HCT116 (cell line): ENCODE measurements around the gene CGGBP1. TPM values are rescaled to one million over a fixed set of nuclear protein-coding genes. Genes with fewer than 3 reads are reported as not detected.

Experiments
- ATAC-seq: fragments of 200-7000 bp; cut with Tn5 transposase; 2 replicates; pipeline ENCODE4 v1.9.1; 2020; ENCODE audit warnings: mild to moderate bottlenecking, moderate library complexity
- BruUV-seq: library from RNA; stranded (reverse); fragments of 400-500 nt; replicated peaks from 2 replicates; lab custom pipeline; 2021; lab: Mats Ljungman, UMichigan
- CTCF ChIA-PET: fragments of 300-600 bp; sonication (Branson Sonifier 250); formaldehyde crosslinking; loops from one replicate; lab custom pipeline; 2021; ENCODE audit warnings: antibody characterized with exemption; lab: Charles Lee
- POLR2A ChIA-PET: fragments of 300-600, 350-600 bp; sonication (Branson Sonifier 250); formaldehyde crosslinking; loops from one replicate; lab custom pipeline; 2021; ENCODE audit warnings: antibody characterized with exemption; lab: Charles Lee
- RAD21 ChIA-PET, 2 experiments: fragments of 300-600 bp; sonication (Branson Sonifier 250); formaldehyde crosslinking; loops; one replicate each; lab custom pipeline; 2023; ENCODE audit warnings: low total read pairs in 2 of 2; ENCODE audit not compliant: uncharacterized antibody in 2 of 2, unreplicated experiment in 2 of 2, low non-redundant PET in 1 of 2; lab: Charles Lee
- DNase-seq: peaks from one replicate; pipeline ENCODE4 v3.0.0-alpha.2; 2010; ENCODE audit warnings: low read depth, low spot score
- H2AFZ ChIP-seq: fragments of 200-600 bp; shearing (Covaris generic), sonication (generic); 2 replicates; pipeline ENCODE4 v1.6.1; 2017; ENCODE audit warnings: low read depth, mixed run types, mixed read lengths, antibody characterized with exemption, low read length; ENCODE audit not compliant: poor library complexity, severe bottlenecking
- H3K27ac ChIP-seq: 2 replicates; pipeline ENCODE4 v1.5.1; 2012; ENCODE audit warnings: low read depth, low read length
- H3K27me3 ChIP-seq: fragments of 200-600 bp; sonication (generic); 2 replicates; pipeline ENCODE4 v1.6.1; 2016; ENCODE audit warnings: mixed run types, low read length, mixed read lengths; ENCODE audit not compliant: insufficient read depth
- H3K36me3 ChIP-seq, 2 experiments: fragments of 200-500 bp in 1 of 2; fragments of 200-600 bp in 1 of 2; sonication (Bioruptor generic) in 1 of 2; sonication (generic) in 1 of 2; 2 replicates each; pipeline versions ENCODE4 v1.5.1 to v1.6.1; 2014 to 2016; ENCODE audit warnings: low read length in 2 of 2, inconsistent platforms in 1 of 2, mixed read lengths in 1 of 2, mixed run types in 1 of 2; ENCODE audit not compliant: insufficient read depth in 2 of 2, control insufficient read depth in 1 of 2
- H3K4me1 ChIP-seq, 2 experiments: fragments of 200-600 bp in 1 of 2; sonication (generic) in 1 of 2; 2 replicates each; pipeline versions ENCODE4 v1.5.1 to v1.6.1; 2012 to 2017; ENCODE audit warnings: low read length in 2 of 2, inconsistent platforms in 1 of 2, mild to moderate bottlenecking in 1 of 2, mixed read lengths in 1 of 2, mixed run types in 1 of 2, moderate library complexity in 1 of 2; ENCODE audit not compliant: insufficient read depth in 2 of 2, control insufficient read depth in 1 of 2
- H3K4me2 ChIP-seq: fragments of 200-600 bp; sonication (generic); 2 replicates; pipeline ENCODE4 v1.6.1; 2017; ENCODE audit warnings: mixed run types, low read length, mixed read lengths
- H3K4me3 ChIP-seq, 2 experiments: fragments of 200-600 bp in 1 of 2; sonication (generic) in 1 of 2; replicated peaks in 1 of 2; 2 replicates each; pipeline ENCODE4 v1.5.1; 2011 to 2016; ENCODE audit warnings: low read length in 2 of 2, control low read depth in 1 of 2, low read depth in 1 of 2, mild to moderate bottlenecking in 1 of 2, mixed read lengths in 1 of 2, mixed run types in 1 of 2
- H3K79me2 ChIP-seq: fragments of 200-600 bp; sonication (generic); 2 replicates; pipeline ENCODE4 v1.6.1; 2017; ENCODE audit warnings: mild to moderate bottlenecking, mixed run types, low read length, moderate library complexity, mixed read lengths; ENCODE audit not compliant: insufficient read depth
- H3K9ac ChIP-seq: fragments of 200-600 bp; sonication (generic); 2 replicates; pipeline ENCODE4 v1.6.1; 2016; ENCODE audit warnings: low read length, mixed read lengths
- H3K9me2 ChIP-seq: fragments of 200-600 bp; sonication (generic), shearing (Covaris generic); 2 replicates; pipeline ENCODE4 v1.6.1; 2017; ENCODE audit warnings: mixed run types, mild to moderate bottlenecking, moderate library complexity; ENCODE audit not compliant: insufficient read depth
- H3K9me3 ChIP-seq, 2 experiments: fragments of 200-500 bp in 1 of 2; fragments of 200-600 bp in 1 of 2; sonication (Bioruptor generic) in 1 of 2; sonication (generic) in 1 of 2; 2 replicates each; pipeline ENCODE4 v1.6.1; 2014 to 2017; ENCODE audit warnings: low read length in 2 of 2, mixed read lengths in 2 of 2, inconsistent platforms in 1 of 2, low read depth in 1 of 2, mild to moderate bottlenecking in 1 of 2, mixed run types in 1 of 2, moderate library complexity in 1 of 2; ENCODE audit not compliant: control insufficient read depth in 1 of 2, insufficient read depth in 1 of 2
- H4K20me1 ChIP-seq: fragments of 200-600 bp; sonication (generic), shearing (Covaris generic); 2 replicates; pipeline ENCODE4 v1.6.1; 2017; ENCODE audit warnings: mixed run types, mild to moderate bottlenecking, moderate library complexity; ENCODE audit not compliant: insufficient read depth
- ATF3 ChIP-seq: IDR thresholded peaks from 2 replicates; pipeline ENCODE4 v1.6.1; 2012
- CBX3 ChIP-seq: IDR thresholded peaks from 2 replicates; pipeline ENCODE4 v1.6.1; 2012; ENCODE audit warnings: low read depth
- CTCF ChIP-seq, 3 experiments: fragments of 200-600 bp in 1 of 3; sonication (generic) in 1 of 3; IDR thresholded peaks in 2 of 3; conservative IDR thresholded peaks in 1 of 3; 2 replicates each; pipeline ENCODE4 v1.5.1; 2012 to 2017; ENCODE audit warnings: low read depth in 2 of 3, low read length in 2 of 3, antibody characterized with exemption in 1 of 3, borderline replicate concordance in 1 of 3, control low read depth in 1 of 3, mild to moderate bottlenecking in 1 of 3, mixed read lengths in 1 of 3, mixed run types in 1 of 3, moderate library complexity in 1 of 3; ENCODE audit not compliant: insufficient read depth in 1 of 3
- EGR1 ChIP-seq: IDR thresholded peaks from 2 replicates; pipeline ENCODE4 v1.6.1; 2012; ENCODE audit warnings: low read depth
- ELF1 ChIP-seq: IDR thresholded peaks from 2 replicates; pipeline ENCODE4 v1.6.1; 2012; ENCODE audit warnings: low read depth, borderline replicate concordance
- EZH2 ChIP-seq: fragments of 200-600 bp; sonication (generic); IDR thresholded peaks from 2 replicates; pipeline ENCODE4 v1.6.1; 2017; ENCODE audit warnings: antibody characterized with exemption, mixed run types
- FOSL1 ChIP-seq: IDR thresholded peaks from 2 replicates; pipeline ENCODE4 v1.6.1; 2012; ENCODE audit warnings: low read depth
- JUND ChIP-seq: IDR thresholded peaks from 2 replicates; pipeline ENCODE4 v1.6.1; 2012
- MAX ChIP-seq: IDR thresholded peaks from 2 replicates; pipeline ENCODE4 v1.6.1; 2012
- POLR2AphosphoS5 ChIP-seq: IDR thresholded peaks from 2 replicates; pipeline ENCODE4 v1.6.1; 2011; ENCODE audit warnings: mild to moderate bottlenecking, low read depth, low read length, moderate library complexity
- RAD21 ChIP-seq: IDR thresholded peaks from 2 replicates; pipeline ENCODE4 v1.6.1; 2012; ENCODE audit warnings: low read depth, mild to moderate bottlenecking
- REST ChIP-seq: IDR thresholded peaks from 2 replicates; pipeline ENCODE4 v1.6.1; 2012; ENCODE audit warnings: low read depth
- SIN3A ChIP-seq: IDR thresholded peaks from 2 replicates; pipeline ENCODE4 v1.6.1; 2012; ENCODE audit warnings: low read depth
- SP1 ChIP-seq: IDR thresholded peaks from 2 replicates; pipeline ENCODE4 v1.6.1; 2012; ENCODE audit warnings: low read depth
- TCF7L2 ChIP-seq: IDR thresholded peaks from 2 replicates; pipeline ENCODE4 v1.7.0; 2011; ENCODE audit warnings: borderline replicate concordance, inconsistent platforms; ENCODE audit not compliant: insufficient read depth, insufficient read length; ENCODE audit errors: extremely low read depth
- YY1 ChIP-seq: IDR thresholded peaks from 2 replicates; pipeline ENCODE4 v1.6.1; 2011; ENCODE audit warnings: low read length, low read depth, moderate library complexity, mild to moderate bottlenecking; ENCODE audit not compliant: insufficient replicate concordance; ENCODE audit errors: extremely low read depth
- ZBTB33 ChIP-seq: IDR thresholded peaks from 2 replicates; pipeline ENCODE4 v1.6.1; 2011; ENCODE audit warnings: mild to moderate bottlenecking, low read length, moderate library complexity; ENCODE audit not compliant: insufficient replicate concordance; ENCODE audit errors: extremely low read depth
- ZNF274 ChIP-seq: fragments of 200-500 bp; sonication (Bioruptor generic); IDR thresholded peaks from 2 replicates; pipeline ENCODE4 v1.6.1; 2014; ENCODE audit warnings: mild to moderate bottlenecking, low read depth, low read length, inconsistent platforms
- intact Hi-C: fragments of 100-400 bp; cut with micrococcal nuclease; formaldehyde crosslinking; loops from 2 replicates; pipeline ENCODE4 v1.10.0; 2022
- total RNA-seq: library from RNA; stranded (reverse); gene quantifications from one replicate; pipeline ENCODE4 v1.2.1, GENCODE V29; 2021; ENCODE audit not compliant: unreplicated experiment

The CGGBP1 gene
- total RNA-seq, 1 experiment from 2014 or later, result 52.7 TPM

GRCh38 chr3:88092270-88092669 lies 33.5 kb upstream of the CGGBP1 start:
- Histone ChIP-seq H3K79me2 (peaks cover 16% of the 10 kb centered on the region), H3K9me2 (no peaks in the 10 kb centered on the region), H2AFZ (no peak overlapping the region), H3K4me2 (no peak overlapping the region), H3K36me3 (no peaks in the 10 kb centered on the region; a peak in 1 of 4 replicates), H3K4me3 (no peak overlapping the region), H3K4me1 (no peaks in the 10 kb centered on the region), H3K9me3 (no peaks in the 10 kb centered on the region), H4K20me1 (0 out of 2 replicates have a peak, but pooled peaks cover 4% of the 10 kb centered on the region), H3K27ac (no peak overlapping the region), H3K27me3 (no peaks in the 10 kb centered on the region), H3K9ac (no peak overlapping the region)
- no peak for TF ChIP-seq POLR2AphosphoS5
- no peak for TF ChIP-seq RAD21
- no peak for TF ChIP-seq CBX3
- no peak for TF ChIP-seq SIN3A
- TF ChIP-seq MAX, result no peak
- TF ChIP-seq REST, result no peak
- no peak for TF ChIP-seq CTCF (IDR thresholded peaks at IDR 0.05 in 2 of 3, conservative IDR thresholded peaks at IDR 0.05 in 1 of 3; ENCODE audit: borderline replicate concordance in 1 of 3, insufficient read depth in 1 of 3, low read depth in 2 of 3, low read length in 2 of 3)
- TF ChIP-seq ZNF274, result no peak
- TF ChIP-seq FOSL1, result no peak
- TF ChIP-seq YY1, result no peak
- no peak for TF ChIP-seq TCF7L2
- TF ChIP-seq EZH2, result no peak
- TF ChIP-seq EGR1, result no peak
- no peak for TF ChIP-seq ZBTB33
- TF ChIP-seq JUND, result no peak
- TF ChIP-seq ELF1, result no peak
- no peak for TF ChIP-seq ATF3
- no peak for TF ChIP-seq SP1
- POLR2A ChIA-PET, result no interaction called here
- RAD21 ChIA-PET, result no interaction called here
- BruUV-seq, result no TSS peak
- DNase-seq, result no peak
- CTCF ChIA-PET, result no interaction called here
- intact Hi-C loops, result no loop called here
- ATAC-seq, result no peak
